H1 (cell line): ENCODE results near the gene MYH11. TPM values are rescaled to one million over a fixed set of nuclear protein-coding genes. Genes with fewer than 3 reads are reported as not detected.

Source experiments
- GABPA ChIP-seq: IDR thresholded peaks from 2 replicates; pipeline ENCODE4 v1.6.1; 2011; ENCODE audit warnings: mild to moderate bottlenecking, low read length, moderate library complexity, borderline replicate concordance; ENCODE audit not compliant: insufficient read depth
- RBBP5 ChIP-seq: IDR thresholded peaks from 2 replicates; pipeline ENCODE4 v1.7.1; 2012; ENCODE audit warnings: low read depth, mild to moderate bottlenecking, inconsistent platforms, low read length, moderate library complexity, borderline replicate concordance
- polyA plus RNA-seq, 7 experiments: library from polyadenylated mRNA; depleted of rRNA in 3 of 7; stranded (reverse) in 5 of 7; unstranded in 2 of 7; fragments of >200 nt in 5 of 7; fragments of 200-250 nt in 2 of 7; gene quantifications; 1 replicate in 5 of 7; 2 replicates in 1 of 7; 4 replicates in 1 of 7; pipeline versions ENCODE4 v1.2.1 to v1.2.3, GENCODE V29; 2011 to 2013; ENCODE audit warnings: missing spikeins in 2 of 7, mixed read lengths in 2 of 7
- total RNA-seq: library from RNA; stranded (reverse); fragmentation: NEBNext Ultra II Directional; extraction: Animal tissue kit (Norgen Biotek cat#: 25700); gene quantifications from 2 replicates; pipeline ENCODE4 v1.2.1, GENCODE V29; 2021

Gene MYH11
- total and polyA plus RNA-seq, 2 of the 8 experiments (the other 6 are each of a cell fraction or from before 2014, with no cell fraction given) = 0.11 to 0.78 TPM

DNA sequence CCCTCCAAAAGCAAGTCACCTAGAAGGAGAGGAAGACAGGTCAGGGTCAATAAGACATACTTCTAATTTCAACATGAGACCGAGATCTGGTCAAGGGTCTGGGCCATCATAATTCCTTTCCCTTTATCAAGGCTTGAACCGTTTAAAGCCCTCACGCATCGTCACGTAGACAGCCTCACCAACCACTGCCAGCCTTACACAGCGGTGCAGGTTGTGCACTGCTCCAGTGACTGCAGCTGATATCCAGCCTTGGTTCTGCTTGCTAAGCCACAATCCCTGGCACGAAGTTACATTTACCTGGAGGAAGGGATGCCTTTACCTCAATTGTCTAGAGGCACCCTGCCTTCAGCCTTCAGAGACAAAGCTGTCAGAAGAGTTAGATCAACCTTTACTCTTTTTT, 85.1 kb downstream of the MYH11 start (continued):
- TF ChIP-seq RBBP5 (no peak), GABPA (no peak)
